Occipital lobe (tissue), 2 donors: Measurements from ENCODE around the gene KREMEN1. TPM values are rescaled to one million over a fixed set of nuclear protein-coding genes. Genes with fewer than 3 reads are reported as not detected.

Source experiments
- DNase-seq: peaks from one replicate; lab custom pipeline; 2025; lab: John Stamatoyannopoulos, UW
- total RNA-seq: library from RNA; depleted of rRNA; stranded (reverse); fragments of >200 nt; gene quantifications from one replicate; pipeline ENCODE4 v1.2.3, GENCODE V29; 2014

The KREMEN1 gene
- total RNA-seq, 1 donor from 2014 or later, result 18.9 TPM

DNA sequence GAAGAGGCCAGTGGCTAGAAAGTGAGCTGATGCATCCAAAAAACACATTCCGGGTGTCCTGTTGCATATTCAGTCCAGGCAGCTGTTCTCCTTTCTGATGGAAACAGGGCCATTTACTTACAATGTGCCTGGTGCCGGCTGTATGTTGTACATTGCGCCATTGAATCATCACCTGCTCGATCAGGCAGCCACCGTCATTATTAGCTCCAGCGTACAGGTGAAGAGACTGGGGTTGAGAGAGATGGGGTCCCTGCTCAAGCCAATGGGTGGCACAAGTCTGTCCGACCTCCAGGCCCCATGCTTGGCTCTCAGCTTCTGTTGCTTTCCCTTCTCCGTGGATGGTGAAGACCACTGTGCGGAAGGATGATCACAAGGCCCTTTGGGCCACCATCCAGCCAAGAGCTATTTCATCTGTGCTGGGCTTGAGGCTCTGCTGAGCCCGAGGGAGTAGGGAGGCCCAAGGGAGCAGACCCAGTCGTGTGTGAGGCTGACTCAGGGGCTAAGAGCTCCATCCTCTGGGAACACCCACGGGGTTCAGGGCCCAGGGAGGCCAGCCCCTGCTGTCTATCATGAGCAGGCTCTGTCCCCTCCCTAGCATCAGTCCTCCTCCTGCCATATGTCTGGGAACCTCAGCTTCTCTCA is 112.1 kb downstream of the KREMEN1 start:
- no peak for DNase-seq

DNA sequence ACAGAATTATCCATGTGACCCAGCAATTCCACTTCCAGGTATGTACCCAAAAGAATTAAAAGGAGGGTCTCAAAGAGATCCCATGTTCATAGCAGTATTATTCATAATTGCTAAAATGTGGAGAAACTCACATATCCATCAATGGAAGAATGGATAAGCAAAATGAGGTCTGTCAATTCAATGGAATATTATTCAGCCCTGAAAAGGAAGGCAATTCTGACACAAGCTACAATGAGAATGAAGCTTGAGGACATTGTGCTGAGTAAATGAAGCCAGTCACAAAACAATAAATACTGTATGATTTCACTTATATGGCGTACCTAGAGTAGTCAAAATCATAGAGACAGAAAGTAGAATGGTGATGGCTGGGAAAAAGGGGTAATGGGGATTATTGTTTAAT is 113.5 kb downstream of the KREMEN1 start:
- DNase-seq, result no peak

DNA sequence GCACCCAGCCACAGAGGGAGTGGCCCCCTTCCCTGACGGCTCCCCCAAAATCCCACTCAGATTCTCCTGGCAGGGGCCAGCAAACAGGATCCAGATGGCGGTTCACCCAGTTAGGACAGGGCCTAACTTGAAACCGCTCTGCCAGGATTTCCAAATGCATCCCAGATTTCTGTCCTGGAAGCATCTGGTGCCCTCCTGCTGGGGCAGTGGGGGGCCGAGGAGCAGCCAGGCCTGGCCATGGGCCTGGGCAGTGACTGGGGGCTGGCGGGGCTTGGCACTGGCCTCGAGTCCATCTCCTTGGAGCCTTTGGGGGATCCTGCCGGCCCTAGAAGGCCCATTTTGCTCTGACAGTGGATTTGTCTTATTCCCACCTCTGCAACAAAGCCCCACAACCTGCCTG is 115.0 kb downstream of the KREMEN1 start:
- no peak for DNase-seq

DNA sequence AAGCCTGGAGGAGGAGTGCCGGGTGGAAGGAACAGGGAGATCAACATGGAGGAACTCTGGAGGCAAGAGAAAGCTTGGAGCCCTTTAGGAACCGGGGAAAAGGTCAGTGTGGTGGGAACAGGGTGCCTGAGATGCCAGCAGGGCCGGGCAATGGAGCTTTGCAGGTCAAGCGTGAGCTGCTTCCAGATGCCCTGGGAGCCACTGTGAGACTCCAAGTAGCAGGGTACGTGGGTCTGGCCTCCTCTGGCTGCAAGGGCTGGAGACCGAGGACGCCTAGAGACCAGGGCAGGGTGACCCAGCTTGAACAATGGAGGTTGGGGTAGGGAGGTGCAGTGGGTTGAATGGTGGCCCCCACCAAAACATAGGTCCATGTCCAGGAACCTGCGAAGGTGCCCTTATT is 117.2 kb downstream of the KREMEN1 start:
- DNase-seq, result no peak

DNA sequence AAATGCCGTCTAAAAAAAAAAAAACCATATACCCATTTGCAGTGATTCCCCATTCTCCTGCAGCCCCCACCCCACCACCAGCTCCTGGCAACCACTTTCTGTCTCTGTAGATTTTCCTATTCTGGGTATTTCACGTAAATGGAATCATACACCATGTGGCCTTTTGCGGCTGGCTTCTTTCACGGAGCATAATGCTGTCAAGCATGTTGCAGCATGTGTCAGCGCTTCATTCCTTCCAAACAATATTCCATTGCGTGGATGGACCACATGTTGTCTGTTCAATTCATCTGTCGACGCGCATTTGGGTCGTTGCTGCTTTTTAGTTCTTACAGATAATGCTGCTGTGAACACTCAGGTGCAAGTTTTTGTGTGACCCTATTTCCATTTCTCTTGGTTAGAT is 118.1 kb downstream of the KREMEN1 start:
- DNase-seq, result no peak

DNA sequence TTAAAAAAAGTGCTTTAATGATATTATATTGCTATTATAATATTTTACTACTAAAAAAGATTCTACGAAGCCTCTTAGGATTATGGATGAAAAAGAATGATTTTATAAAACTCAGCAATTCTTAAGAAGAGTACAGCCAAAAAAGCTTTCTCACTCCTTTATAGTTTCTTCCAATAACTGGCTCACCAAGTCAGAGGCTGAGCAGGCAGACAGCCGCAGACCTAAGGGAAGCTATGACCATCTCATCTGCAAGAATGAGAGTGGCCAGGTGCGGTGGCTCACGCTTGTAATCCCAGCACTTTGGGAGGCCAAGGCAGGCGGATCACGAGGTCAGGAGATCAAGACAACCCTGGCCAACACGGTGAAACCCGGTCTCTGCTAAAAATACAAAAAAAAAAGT is 120.2 kb downstream of the KREMEN1 start:
- no peak for DNase-seq

DNA sequence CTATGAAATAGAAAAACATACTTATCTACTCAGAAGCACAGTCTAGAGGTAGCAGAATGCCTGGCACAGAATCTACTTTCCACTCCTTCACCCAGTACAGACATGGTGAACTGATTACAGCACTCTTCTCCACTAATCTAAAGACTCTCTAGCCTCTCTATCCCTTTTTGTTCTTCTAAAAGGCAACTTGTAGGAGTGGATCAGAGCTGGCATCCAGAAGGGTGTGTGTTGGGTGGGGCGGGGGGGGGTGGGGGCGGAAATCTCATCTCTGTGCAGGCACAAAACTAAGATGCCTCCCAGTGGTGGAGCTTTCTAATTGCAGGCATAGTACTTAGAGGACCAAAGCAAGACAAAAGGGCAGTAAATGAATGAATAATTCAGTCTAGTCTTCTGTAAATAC is 121.3 kb downstream of the KREMEN1 start:
- no peak for DNase-seq

DNA sequence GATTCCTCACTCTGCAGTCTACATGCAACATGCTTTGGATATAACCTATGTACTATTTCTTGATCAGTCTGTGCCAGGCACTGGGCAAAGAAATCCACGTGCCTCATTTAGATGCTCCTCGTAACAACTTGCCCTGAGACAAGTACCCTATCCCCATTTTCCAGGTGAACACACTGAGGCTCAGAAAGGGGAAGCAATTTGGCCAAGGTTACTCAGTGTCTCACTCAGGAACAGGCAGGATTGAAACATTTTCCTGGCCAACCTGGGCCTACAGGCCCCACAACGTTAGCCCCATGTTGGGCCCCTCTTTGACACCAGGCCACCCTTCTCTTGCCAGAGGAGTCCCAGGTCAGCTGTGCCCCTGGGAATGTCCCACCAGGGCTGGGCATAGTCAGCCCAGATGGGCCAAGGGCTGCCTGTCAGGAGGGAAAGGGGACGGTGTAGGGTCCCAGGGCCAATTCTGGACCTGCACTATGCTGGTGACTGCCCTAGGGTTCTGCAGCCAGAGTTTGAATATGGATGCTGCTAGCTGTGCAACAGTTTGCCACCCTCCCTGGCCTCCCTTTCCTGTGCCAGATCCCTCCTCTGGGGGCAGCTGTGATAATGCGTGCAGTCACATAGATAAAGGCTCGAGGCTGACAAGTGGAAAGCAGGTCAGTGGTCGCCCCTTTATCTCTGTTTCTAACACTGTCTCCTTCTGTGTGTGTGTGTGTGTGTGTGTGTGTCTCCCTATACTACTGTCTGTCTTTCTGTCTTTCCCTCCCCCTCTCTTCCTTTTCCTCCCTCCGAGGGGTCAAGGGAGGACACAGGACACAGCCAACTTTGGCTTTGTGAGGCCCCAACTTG is 122.5 kb downstream of the KREMEN1 start:
- DNase-seq, result no peak

DNA sequence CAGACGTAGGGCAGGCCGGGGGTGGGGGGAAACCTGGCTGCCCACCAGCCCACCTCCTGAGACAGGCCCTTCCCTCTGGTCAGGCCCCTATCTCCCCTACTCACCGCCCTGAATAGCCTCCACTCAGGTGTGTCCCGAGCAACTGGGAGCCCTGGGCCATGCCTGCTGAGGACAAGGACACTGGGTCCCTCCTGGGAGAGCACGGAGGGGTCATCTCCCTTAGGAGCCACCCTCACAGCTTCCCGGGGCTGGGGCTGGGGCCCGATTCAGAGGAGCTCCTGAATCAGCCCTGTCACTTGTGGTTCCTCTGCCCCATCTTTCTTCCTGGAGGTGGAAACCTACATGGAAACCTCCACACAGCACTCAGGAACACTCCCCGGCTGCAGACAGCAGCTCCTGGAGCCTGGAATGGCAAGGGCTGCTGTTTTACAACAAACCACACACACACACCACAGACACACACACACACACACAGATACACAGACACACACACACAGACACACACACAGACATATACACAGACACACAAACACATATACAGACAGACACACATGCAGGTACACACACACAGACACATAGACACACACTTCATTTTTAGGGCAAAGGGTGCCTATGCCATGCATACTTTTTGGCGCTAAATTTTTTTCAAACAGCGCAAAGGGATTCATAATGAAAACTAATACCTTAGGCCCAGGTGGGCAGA is 123.3 kb downstream of the KREMEN1 start:
- no peak for DNase-seq

DNA sequence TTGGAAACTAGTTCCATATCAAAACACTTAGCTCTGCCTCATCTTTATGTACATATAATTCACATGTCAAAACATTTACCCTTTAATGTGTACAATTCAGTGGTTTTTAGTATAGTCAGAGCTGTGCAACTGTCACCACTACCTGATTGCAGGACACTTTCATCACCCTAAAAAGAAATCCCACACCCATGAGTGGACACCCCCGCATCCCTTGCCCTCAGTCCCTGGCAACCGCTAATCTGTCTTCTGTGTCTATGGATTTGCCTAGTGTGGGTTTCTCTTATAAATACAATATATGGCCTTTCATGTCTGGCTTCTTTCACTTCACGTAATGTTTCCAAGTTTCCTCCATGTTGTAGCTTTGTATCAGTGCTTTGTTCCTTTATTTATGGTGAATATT is 124.3 kb downstream of the KREMEN1 start:
- DNase-seq, result no peak

DNA sequence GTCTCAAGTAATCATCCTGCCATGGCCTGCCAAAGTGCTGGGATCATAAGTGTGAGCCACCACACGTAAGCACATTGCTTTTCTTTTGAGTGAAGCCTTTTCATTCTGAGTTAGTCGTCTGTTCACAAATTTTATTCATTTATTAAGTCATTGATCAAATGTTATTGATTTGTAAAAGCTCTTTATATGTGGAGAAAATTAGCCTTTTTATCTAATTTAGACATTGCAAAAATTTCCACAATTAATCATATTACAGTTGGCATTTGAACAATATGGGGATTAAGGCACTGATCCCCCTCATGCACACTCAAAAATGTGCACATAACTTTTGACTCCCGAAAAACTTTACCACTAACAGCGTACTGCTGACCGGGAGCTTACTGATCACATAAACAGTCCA is 125.4 kb downstream of the KREMEN1 start:
- no peak for DNase-seq

DNA sequence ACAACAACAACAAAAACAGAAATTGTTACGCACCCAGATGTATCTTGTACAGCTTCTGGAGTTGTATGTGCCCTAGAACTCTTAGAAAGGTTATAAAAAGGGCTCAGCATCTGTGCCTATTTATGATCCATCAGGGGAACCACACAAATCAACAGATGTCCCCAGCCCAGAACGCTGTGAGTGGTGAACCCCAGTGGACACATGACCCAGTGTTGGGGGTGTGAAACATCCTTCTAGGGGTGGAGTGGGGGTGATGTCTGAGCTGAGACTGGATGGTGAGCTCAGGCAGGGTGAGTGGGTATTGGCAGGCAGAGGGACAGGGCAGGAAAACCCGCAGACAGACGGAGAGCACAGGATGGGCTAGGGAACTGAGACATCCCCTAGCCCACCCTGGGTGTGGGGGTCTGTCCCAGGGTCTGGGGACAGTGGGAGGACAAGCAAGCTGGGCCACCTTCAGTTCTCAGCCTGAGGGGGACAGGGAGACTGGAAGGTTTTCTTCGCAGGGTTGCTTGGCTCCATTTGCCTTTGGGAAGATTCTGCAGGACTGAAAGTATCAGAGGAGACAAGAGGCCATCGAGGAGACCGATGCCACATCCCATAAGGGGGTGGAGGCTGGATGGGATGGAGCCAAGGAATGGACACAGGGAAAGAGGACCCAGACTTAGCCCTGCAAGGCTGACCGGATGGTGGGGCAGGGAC is 127.0 kb downstream of the KREMEN1 start:
- DNase-seq, result no peak

DNA sequence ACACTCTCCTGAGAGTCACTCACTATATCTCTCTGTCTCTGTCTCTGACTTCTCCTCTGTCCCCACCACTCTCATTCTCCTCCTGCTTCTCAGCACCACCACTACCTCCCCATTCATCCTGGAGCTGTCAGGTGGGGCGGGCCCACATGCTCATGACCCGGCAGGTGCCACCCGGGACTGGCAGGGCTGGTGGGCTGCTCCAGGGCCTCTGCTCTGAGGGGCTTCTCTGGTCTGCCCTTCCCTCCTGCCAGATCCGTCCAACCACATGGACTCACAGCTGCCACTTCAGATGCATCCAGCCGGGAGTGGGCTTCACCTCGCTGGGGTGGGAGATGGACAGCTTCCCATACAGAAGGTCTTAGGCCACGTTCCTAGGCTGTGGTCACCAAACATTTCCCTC is 128.1 kb downstream of the KREMEN1 start:
- DNase-seq, result no peak

DNA sequence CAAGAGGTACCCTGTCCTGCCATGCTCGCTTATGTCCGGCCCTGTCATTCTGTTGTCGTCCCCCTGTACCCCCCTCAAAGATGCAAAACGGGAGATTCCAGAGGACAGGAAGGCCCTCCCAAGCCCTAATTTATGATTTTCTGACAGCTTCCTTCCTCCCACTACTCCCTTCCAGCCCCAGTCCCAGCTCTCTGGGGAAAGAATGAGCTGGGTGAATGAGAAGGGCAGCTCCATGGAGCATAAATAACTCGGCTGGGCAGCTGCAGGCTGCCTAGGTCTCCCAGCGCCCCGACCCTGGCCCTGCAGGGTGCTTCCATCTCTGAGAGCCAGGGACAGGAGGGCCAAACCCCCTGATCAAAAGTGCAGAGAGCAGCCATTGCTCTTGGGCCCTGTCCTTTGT is 128.9 kb downstream of the KREMEN1 start:
- DNase-seq, result no peak

DNA sequence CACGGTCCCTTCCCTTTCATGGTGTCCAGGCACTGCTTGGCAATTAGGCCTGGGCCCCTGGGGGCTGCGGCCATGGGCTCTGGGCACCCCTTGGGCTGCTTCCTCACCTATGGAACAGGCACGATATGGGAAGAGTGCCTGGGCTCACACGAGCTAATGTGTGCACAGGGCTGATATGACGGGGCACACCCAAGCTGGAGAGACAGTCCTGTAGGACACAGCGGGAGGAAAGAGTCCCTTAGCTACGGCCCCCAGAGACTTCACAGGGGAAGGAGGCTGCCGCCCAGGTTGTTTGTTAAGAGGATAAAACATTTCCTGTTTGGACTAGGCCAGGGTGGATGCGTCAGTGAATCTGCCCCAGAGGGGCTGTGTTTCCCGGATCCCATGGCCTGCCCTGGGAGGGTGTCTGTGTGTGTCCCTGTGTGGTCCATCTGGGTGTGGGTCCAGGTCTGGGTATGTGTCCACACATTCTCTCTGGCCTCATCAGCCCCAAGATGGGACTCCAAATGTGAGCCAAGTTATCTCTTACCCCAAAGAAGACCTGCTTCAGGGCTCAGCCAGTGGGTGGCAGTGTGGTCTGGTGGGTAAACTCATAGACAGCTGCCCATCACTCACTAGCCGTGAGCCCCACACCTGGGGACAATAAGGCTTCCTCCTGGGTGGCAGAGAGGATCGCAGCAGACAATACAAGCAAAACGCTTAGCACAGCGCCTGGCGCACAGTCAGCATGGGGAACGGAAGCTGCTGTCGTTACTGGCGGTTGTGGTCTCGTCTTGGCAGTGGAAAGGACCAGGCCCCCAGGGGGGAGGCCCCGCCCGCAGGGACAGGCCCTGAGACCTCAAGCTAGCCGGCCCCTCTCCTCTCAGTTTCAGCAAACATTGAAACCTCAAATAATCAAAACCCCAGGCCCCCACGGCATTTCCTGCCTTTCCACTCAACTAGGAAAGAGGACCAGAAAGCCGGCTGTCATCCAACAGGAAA is 129.7 kb downstream of the KREMEN1 start:
- no peak for DNase-seq

DNA sequence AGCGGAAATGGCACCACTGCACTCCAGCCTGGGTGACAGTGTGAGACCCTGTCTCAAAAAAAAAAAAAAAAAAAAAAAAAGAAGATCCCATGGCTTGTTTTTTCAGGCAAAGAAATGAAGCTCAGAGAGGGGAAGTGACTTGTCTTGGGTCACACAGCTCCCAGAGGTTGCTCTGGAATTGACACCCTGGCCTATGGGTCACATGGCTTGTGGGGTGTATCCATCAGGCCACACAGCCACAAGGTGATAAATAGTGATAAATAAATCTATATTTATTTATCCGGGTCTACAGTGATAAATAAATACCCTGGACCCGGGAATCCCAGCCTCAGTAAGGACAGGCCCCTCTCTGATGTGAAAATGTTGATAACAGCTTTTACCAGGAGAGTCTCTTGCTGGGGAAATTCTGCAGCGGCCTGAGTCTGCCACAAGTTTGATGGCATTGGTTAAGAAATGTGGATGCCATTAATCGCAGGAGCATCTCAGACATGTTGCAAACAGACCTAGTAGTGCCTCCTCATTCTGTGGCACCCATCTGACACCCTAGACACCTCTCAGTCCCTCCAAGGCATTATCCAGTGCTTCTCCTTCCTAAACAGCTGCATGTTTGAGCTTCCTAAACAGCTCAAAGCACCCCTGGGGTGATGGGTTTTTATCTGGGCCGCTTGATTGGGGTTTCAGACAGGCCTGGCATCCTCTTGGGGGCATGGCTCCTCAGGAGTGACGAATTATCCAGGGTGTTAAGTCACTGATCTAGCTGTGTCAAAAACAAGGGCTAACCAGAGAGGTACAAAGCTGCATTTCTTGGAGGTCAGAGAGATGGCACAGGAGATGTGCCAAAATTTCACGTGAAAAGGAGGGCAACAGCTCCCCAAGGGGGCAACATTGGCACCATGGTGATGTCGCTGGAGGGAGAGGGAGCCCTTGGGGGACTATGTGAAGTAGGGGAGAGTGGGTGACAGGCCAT is 130.9 kb downstream of the KREMEN1 start:
- DNase-seq, result no peak

DNA sequence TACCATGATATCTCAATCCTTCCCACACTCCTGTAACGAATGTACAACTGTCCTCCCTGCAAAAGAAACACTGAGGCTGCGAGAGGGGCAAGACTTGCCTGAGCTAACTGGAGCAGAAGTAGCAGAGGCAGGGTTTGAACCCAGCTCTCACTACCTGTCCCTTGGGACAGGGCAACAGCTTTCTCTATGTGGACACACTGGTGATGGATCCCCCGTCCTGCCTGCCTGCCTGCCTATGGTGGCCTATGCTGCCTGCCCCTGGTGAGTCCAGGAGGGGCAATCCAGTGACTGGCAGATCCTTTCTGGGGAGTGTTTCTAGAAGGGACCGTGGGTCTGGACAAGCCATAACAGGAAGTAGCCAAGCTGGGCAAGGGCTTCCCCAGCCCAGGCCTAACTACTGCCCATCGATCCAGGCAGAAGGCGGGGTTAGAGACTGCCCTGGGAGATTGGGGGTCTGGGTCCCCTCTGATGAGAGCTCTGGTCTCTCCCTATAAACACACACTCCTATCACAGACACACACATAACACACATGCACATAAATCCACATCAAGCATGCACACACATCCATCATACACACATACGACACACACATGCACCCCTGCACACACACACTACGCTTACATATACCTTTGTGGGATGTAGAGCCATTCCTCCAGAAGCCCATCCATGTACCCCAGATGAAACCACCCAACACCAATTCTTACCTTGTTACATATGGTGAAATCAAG is 131.8 kb downstream of the KREMEN1 start:
- no peak for DNase-seq

DNA sequence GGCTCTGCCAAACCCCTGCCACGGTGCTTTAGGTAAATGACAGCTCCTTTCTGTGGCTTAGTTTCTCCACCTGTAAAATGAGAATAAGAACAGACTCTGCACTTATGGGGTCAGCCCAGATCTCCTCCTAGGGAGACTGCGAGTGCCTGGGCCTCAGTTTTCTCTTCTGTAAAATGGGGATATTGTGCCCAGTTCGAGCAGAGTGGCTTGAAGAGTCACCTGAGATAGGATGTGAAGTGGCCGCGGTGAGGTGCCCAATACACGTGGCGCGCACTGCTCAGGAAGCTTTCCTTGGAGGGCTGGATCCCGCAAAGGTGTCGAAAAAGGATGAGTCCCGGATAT is 132.4 kb downstream of the KREMEN1 start:
- no peak for DNase-seq
